Measurements from ENCODE around the gene MPND. TPM values are rescaled to one million over a fixed set of nuclear protein-coding genes. Genes with fewer than 3 reads are reported as not detected.

MPND gene
- total RNA-seq, 1 donor from 2014 or later, result 5.7 TPM

GRCh38 chr19:4365791-4366665 lies 22.7 kb downstream of the MPND start:
- H3K9ac ChIP-seq (ENCODE audit: low read depth in 1 of 3, low read length in 3 of 3), result peak overlapping the region in 1 of 3 donors; percentile 16
- H3K36me3 ChIP-seq (ENCODE audit: control insufficient read depth in 3 of 3, insufficient read depth in 3 of 3, low read length in 3 of 3), result peaks cover 33 to 42% (median 39%) of the 10 kb centered on the region in 3 donors
- H3K27me3 ChIP-seq (ENCODE audit: control insufficient read depth in 3 of 3, insufficient read depth in 3 of 3, low read length in 3 of 3), result no peaks in the 10 kb centered on the region
- peaks cover 38 to 43% (median 39%) of the 10 kb centered on the region in 3 donors for H3K4me1 ChIP-seq (ENCODE audit: control insufficient read depth in 3 of 3, insufficient read depth in 3 of 3, low read length in 3 of 3)
- no peaks in the 10 kb centered on the region for H3K9me3 ChIP-seq (ENCODE audit: control insufficient read depth in 3 of 3, low read length in 3 of 3)
- H3K27ac ChIP-seq (ENCODE audit: low read depth, low read length), result no peak overlapping the region
- H3K4me3 ChIP-seq (ENCODE audit: low read length in 3 of 3), result no peak overlapping the region

GRCh38 chr19:4366666-4367335 lies 23.4 kb downstream of the MPND start:
- H3K27me3 ChIP-seq (ENCODE audit: control insufficient read depth in 3 of 3, insufficient read depth in 3 of 3, low read length in 3 of 3), result no peaks in the 10 kb centered on the region
- peaks cover 32 to 41% (median 39%) of the 10 kb centered on the region in 3 donors for H3K36me3 ChIP-seq (ENCODE audit: control insufficient read depth in 3 of 3, insufficient read depth in 3 of 3, low read length in 3 of 3)
- H3K4me3 ChIP-seq (ENCODE audit: low read length in 3 of 3), result no peak overlapping the region
- H3K9me3 ChIP-seq (ENCODE audit: control insufficient read depth in 3 of 3, low read length in 3 of 3), result no peaks in the 10 kb centered on the region
- peaks cover 45 to 50% (median 46%) of the 10 kb centered on the region in 3 donors for H3K4me1 ChIP-seq (ENCODE audit: control insufficient read depth in 3 of 3, insufficient read depth in 3 of 3, low read length in 3 of 3)
- H3K9ac ChIP-seq (ENCODE audit: low read depth in 1 of 3, low read length in 3 of 3), result peak overlapping the region in 1 of 3 donors; percentile 1
- H3K27ac ChIP-seq (ENCODE audit: low read depth, low read length), result no peak overlapping the region

- Histone ChIP-seq H3K4me1 (ENCODE audit: control insufficient read depth in 3 of 3, insufficient read depth in 3 of 3, low read length in 3 of 3) (peaks cover 51 to 56% (median 52%) of the 10 kb centered on the region in 3 donors), H3K27me3 (ENCODE audit: control insufficient read depth in 3 of 3, insufficient read depth in 3 of 3, low read length in 3 of 3) (no peaks in the 10 kb centered on the region), H3K4me3 (ENCODE audit: low read length in 3 of 3) (peak overlapping the region in 2 of 3 donors; percentile 52 to 54), H3K9ac (ENCODE audit: low read depth in 1 of 3, low read length in 3 of 3) (peak overlapping the region in 2 of 3 donors; percentile 1 to 74), H3K9me3 (ENCODE audit: control insufficient read depth in 3 of 3, low read length in 3 of 3) (no peaks in the 10 kb centered on the region), H3K36me3 (ENCODE audit: control insufficient read depth in 3 of 3, insufficient read depth in 3 of 3, low read length in 3 of 3) (peaks cover 27 to 36% (median 34%) of the 10 kb centered on the region in 3 donors), H3K27ac (ENCODE audit: low read depth, low read length) (peak overlapping the region; percentile 83)
Observed at GRCh38 chr19:4367336-4367723, 24.0 kb downstream of the MPND start.

DNA sequence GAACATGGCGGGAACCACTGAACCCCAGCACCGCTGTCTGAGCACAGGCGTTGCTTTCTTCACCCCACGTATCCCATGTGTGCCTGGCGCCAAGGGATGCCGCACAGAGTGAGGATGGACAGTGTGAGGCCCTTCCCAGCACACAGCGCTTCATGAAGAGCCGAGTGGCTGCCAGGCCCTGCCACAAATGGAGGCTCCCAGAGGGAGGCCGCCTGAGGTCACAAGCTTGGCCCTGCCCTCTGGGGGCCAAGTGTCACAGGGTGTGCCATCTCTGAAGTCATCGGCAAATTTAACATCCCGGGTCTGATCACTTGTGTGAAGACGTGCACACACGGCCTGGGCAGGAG lies 24.4 kb downstream of the MPND start:
- Histone ChIP-seq H3K27me3 (ENCODE audit: control insufficient read depth in 3 of 3, insufficient read depth in 3 of 3, low read length in 3 of 3) (no peaks in the 10 kb centered on the region), H3K4me1 (ENCODE audit: control insufficient read depth in 3 of 3, insufficient read depth in 3 of 3, low read length in 3 of 3) (peaks cover 55 to 60% (median 56%) of the 10 kb centered on the region in 3 donors), H3K27ac (ENCODE audit: low read depth, low read length) (peak overlapping the region; percentile 83), H3K4me3 (ENCODE audit: low read length in 3 of 3) (peak overlapping the region in 2 of 3 donors; percentile 52 to 54), H3K9ac (ENCODE audit: low read depth in 1 of 3, low read length in 3 of 3) (peak overlapping the region; percentile 54 to 74 (median 66)), H3K9me3 (ENCODE audit: control insufficient read depth in 3 of 3, low read length in 3 of 3) (no peaks in the 10 kb centered on the region), H3K36me3 (ENCODE audit: control insufficient read depth in 3 of 3, insufficient read depth in 3 of 3, low read length in 3 of 3) (peaks cover 24 to 31% (median 30%) of the 10 kb centered on the region in 3 donors)

DNA sequence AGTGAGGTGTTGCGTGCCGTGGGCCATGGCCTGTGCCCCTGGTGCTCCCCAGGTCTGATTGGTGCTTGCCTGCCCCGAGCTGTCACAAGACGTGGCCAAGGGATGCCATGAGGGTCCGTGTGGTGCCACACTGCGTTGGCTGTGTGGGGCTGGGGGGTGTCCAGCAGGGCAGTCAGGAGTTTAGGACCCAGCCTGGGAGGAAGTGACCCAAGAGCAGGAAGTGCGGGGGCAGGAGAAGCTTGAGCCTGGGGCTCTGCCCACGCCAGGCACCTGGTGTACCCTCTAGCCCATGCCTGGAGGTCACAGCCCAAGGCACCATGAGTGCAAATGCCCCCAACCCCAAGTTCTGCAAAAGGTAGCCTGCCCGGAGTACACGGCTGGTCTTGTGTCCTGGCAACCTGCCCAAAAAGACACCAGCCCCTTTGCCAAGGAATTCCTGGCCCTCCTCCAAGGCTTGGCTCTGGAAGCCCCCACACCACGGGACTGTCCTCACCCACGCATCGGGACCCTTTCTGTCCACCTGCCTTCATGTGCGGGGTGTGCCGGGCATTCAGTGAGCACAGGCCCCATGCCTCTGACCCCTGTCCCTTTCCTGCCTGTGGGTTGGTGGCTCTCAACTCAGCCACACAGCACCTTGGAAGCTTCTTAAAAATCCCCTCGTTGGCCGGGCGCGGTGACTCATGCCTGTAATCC lies 24.9 kb downstream of the MPND start:
- Histone ChIP-seq H3K9ac (ENCODE audit: low read depth in 1 of 3, low read length in 3 of 3) (peak overlapping the region; percentile 54 to 74 (median 66)), H3K4me3 (ENCODE audit: low read length in 3 of 3) (peak overlapping the region in 2 of 3 donors; percentile 52 to 54), H3K27me3 (ENCODE audit: control insufficient read depth in 3 of 3, insufficient read depth in 3 of 3, low read length in 3 of 3) (no peaks in the 10 kb centered on the region), H3K36me3 (ENCODE audit: control insufficient read depth in 3 of 3, insufficient read depth in 3 of 3, low read length in 3 of 3) (peaks cover 18 to 26% (median 24%) of the 10 kb centered on the region in 3 donors), H3K9me3 (ENCODE audit: control insufficient read depth in 3 of 3, low read length in 3 of 3) (no peaks in the 10 kb centered on the region), H3K4me1 (ENCODE audit: control insufficient read depth in 3 of 3, insufficient read depth in 3 of 3, low read length in 3 of 3) (peaks cover 60 to 65% (median 61%) of the 10 kb centered on the region in 3 donors), H3K27ac (ENCODE audit: low read depth, low read length) (peak overlapping the region; percentile 83)

DNA sequence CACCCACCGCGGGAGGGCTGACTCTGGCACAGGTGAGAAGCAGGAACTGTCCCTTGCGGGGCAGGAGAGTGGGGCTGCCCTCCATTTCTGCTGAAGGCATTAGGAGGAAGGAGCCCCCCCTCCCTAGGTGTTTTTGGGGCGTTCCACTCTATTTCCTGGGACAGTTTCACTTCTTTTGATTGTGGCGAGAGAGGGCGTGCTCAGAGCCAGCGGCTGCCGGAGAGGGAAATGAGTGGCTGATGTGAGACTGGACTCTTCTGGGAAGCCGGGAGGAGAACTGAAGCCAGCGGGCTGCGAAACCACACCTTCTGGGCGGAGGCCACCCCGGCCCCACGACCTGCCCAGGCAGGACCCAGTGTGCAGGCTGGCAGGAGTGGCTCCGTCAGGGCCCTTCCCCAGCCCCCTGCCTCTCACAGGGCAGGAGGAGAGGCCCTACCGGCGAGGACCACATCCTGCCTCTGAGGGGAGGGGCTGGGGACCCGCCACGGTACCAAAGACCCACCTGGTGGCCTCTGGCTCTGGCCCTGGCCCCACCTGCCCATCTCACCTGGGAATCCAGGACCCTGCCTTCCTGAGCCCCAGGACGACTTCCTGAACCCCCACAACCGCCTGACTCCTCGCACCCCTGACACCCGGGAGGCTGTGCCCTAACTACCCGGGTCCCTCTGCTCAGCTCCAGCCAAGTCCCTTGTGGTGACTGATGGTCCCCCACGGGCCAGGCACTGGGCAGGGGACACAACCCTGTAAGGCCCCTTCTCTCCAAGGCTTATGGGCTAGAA lies 25.9 kb downstream of the MPND start:
- peak overlapping the region; percentile 83 for H3K27ac ChIP-seq (ENCODE audit: low read depth, low read length)
- no peaks in the 10 kb centered on the region for H3K27me3 ChIP-seq (ENCODE audit: control insufficient read depth in 3 of 3, insufficient read depth in 3 of 3, low read length in 3 of 3)
- H3K9ac ChIP-seq (ENCODE audit: low read depth in 1 of 3, low read length in 3 of 3), result peak overlapping the region in 2 of 3 donors; percentile 50 to 62
- H3K4me1 ChIP-seq (ENCODE audit: control insufficient read depth in 3 of 3, insufficient read depth in 3 of 3, low read length in 3 of 3), result peaks cover 70 to 75% (median 71%) of the 10 kb centered on the region in 3 donors
- no peaks in the 10 kb centered on the region for H3K9me3 ChIP-seq (ENCODE audit: control insufficient read depth in 3 of 3, low read length in 3 of 3)
- peak overlapping the region; percentile 43 to 54 (median 49) for H3K4me3 ChIP-seq (ENCODE audit: low read length in 3 of 3)
- peaks cover 15 to 16% (median 16%) of the 10 kb centered on the region in 3 donors for H3K36me3 ChIP-seq (ENCODE audit: control insufficient read depth in 3 of 3, insufficient read depth in 3 of 3, low read length in 3 of 3)

DNA sequence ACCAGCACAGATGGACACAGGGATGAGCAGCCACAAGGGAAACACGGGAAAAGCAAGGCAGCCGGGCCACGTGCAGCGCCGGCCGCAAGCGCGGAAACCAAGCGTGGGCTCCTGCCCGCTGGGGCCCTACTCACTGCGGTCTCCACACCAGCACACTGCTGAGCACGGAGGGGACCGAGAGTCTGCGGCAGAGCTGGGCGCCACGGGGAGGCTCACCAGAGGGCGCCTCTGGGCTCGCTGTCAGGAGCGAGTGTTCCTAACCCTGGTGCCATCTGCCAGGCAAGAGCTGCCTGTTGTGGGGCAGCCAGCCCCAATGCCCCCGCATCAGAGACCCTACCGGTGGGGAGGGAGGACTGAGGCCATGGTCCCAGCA lies 26.5 kb downstream of the MPND start:
- Histone ChIP-seq H3K27ac (ENCODE audit: low read depth, low read length) (peak overlapping the region; percentile 83), H3K36me3 (ENCODE audit: control insufficient read depth in 3 of 3, insufficient read depth in 3 of 3, low read length in 3 of 3) (peaks cover 14 to 16% (median 16%) of the 10 kb centered on the region in 3 donors), H3K4me1 (ENCODE audit: control insufficient read depth in 3 of 3, insufficient read depth in 3 of 3, low read length in 3 of 3) (peaks cover 76 to 81% (median 77%) of the 10 kb centered on the region in 3 donors), H3K4me3 (ENCODE audit: low read length in 3 of 3) (peak overlapping the region; percentile 48 to 54 (median 49)), H3K9ac (ENCODE audit: low read depth in 1 of 3, low read length in 3 of 3) (peak overlapping the region in 2 of 3 donors; percentile 62), H3K9me3 (ENCODE audit: control insufficient read depth in 3 of 3, low read length in 3 of 3) (no peaks in the 10 kb centered on the region), H3K27me3 (ENCODE audit: control insufficient read depth in 3 of 3, insufficient read depth in 3 of 3, low read length in 3 of 3) (no peaks in the 10 kb centered on the region)

- Histone ChIP-seq H3K9me3 (ENCODE audit: control insufficient read depth in 3 of 3, low read length in 3 of 3) (no peaks in the 10 kb centered on the region), H3K36me3 (ENCODE audit: control insufficient read depth in 3 of 3, insufficient read depth in 3 of 3, low read length in 3 of 3) (peaks cover 8 to 11% (median 10%) of the 10 kb centered on the region in 3 donors), H3K9ac (ENCODE audit: low read depth in 1 of 3, low read length in 3 of 3) (peak overlapping the region; percentile 62 to 74 (median 62)), H3K4me1 (ENCODE audit: control insufficient read depth in 3 of 3, insufficient read depth in 3 of 3, low read length in 3 of 3) (peaks cover 83 to 88% (median 84%) of the 10 kb centered on the region in 3 donors), H3K27ac (ENCODE audit: low read depth, low read length) (peak overlapping the region; percentile 83), H3K4me3 (ENCODE audit: low read length in 3 of 3) (peak overlapping the region; percentile 49 to 54 (median 51)), H3K27me3 (ENCODE audit: control insufficient read depth in 3 of 3, insufficient read depth in 3 of 3, low read length in 3 of 3) (no peaks in the 10 kb centered on the region)
Observed at GRCh38 chr19:4370418-4371041, 27.2 kb downstream of the MPND start.

All from skeletal muscle tissue (tissue), 4 donors.